ENCODE measurements around the gene EPN2.

EPN2 gene

GRCh38 chr17:19344311-19345066 is 107.3 kb downstream of the EPN2 start:
- no peak for DNase-seq (ENCODE audit: low read depth)
- no peak overlapping the region for H3K4me3 ChIP-seq (ENCODE audit: low read depth, low read length)
- TF ChIP-seq CTCF (IDR thresholded peaks at IDR 0.05; ENCODE audit: insufficient read depth, low read depth, low read length, missing control alignments): no peak

GRCh38 chr17:19345067-19345460 is 107.9 kb downstream of the EPN2 start:
- DNase-seq (ENCODE audit: low read depth): no peak
- TF ChIP-seq CTCF (IDR thresholded peaks at IDR 0.05; ENCODE audit: insufficient read depth, low read depth, low read length, missing control alignments): no peak
- no peak overlapping the region for H3K4me3 ChIP-seq (ENCODE audit: low read depth, low read length)

GRCh38 chr17:19345486-19346350 is 108.6 kb downstream of the EPN2 start:
- H3K4me3 ChIP-seq (ENCODE audit: low read depth, low read length): no peak overlapping the region
- no peak for TF ChIP-seq CTCF (IDR thresholded peaks at IDR 0.05; ENCODE audit: insufficient read depth, low read depth, low read length, missing control alignments)
- DNase-seq (ENCODE audit: low read depth): no peak

GRCh38 chr17:19346351-19347255 is 109.4 kb downstream of the EPN2 start:
- H3K4me3 ChIP-seq (ENCODE audit: low read depth, low read length): no peak overlapping the region
- no peak for TF ChIP-seq CTCF (IDR thresholded peaks at IDR 0.05; ENCODE audit: insufficient read depth, low read depth, low read length, missing control alignments)
- DNase-seq (ENCODE audit: low read depth): no peak

GRCh38 chr17:19347323-19348080 is 110.3 kb downstream of the EPN2 start:
- DNase-seq (ENCODE audit: low read depth): no peak
- TF ChIP-seq CTCF (IDR thresholded peaks at IDR 0.05; ENCODE audit: insufficient read depth, low read depth, low read length, missing control alignments): no peak
- H3K4me3 ChIP-seq (ENCODE audit: low read depth, low read length): no peak overlapping the region

- no peak for TF ChIP-seq CTCF (IDR thresholded peaks at IDR 0.05; ENCODE audit: insufficient read depth, low read depth, low read length, missing control alignments)
- no peak for DNase-seq (ENCODE audit: low read depth)
- no peak overlapping the region for H3K4me3 ChIP-seq (ENCODE audit: low read depth, low read length)
These were observed 111.0 kb downstream of the EPN2 start for GRCh38 chr17:19348081-19348650.

Data from GM12865 (cell line).